Measurements from ENCODE around the gene DPP9.

- TF ChIP-seq, protein P1, sequence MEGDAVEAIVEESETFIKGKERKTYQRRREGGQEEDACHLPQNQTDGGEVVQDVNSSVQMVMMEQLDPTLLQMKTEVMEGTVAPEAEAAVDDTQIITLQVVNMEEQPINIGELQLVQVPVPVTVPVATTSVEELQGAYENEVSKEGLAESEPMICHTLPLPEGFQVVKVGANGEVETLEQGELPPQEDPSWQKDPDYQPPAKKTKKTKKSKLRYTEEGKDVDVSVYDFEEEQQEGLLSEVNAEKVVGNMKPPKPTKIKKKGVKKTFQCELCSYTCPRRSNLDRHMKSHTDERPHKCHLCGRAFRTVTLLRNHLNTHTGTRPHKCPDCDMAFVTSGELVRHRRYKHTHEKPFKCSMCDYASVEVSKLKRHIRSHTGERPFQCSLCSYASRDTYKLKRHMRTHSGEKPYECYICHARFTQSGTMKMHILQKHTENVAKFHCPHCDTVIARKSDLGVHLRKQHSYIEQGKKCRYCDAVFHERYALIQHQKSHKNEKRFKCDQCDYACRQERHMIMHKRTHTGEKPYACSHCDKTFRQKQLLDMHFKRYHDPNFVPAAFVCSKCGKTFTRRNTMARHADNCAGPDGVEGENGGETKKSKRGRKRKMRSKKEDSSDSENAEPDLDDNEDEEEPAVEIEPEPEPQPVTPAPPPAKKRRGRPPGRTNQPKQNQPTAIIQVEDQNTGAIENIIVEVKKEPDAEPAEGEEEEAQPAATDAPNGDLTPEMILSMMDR (IDR thresholded peaks at IDR 0.05), result no peak
- no peak for TF ChIP-seq POLR2A (IDR thresholded peaks at IDR 0.05)
- TF ChIP-seq EP300 (IDR thresholded peaks at IDR 0.05), result no peak
- TF ChIP-seq POLR2AphosphoS5 (IDR thresholded peaks at IDR 0.05), result no peak
Measured at GRCh38 chr19:4691373-4691772, 32.3 kb downstream of the DPP9 start.
